Dedifferentiated amniotic fluid mesenchymal stem cell (primary cell): ENCODE measurements around the gene PARP9.

Experiments used
- DNase-seq: peaks from one replicate; pipeline ENCODE4 v3.0.0-alpha.2; 2016; ENCODE audit errors: extremely low spot score

The PARP9 gene

DNA sequence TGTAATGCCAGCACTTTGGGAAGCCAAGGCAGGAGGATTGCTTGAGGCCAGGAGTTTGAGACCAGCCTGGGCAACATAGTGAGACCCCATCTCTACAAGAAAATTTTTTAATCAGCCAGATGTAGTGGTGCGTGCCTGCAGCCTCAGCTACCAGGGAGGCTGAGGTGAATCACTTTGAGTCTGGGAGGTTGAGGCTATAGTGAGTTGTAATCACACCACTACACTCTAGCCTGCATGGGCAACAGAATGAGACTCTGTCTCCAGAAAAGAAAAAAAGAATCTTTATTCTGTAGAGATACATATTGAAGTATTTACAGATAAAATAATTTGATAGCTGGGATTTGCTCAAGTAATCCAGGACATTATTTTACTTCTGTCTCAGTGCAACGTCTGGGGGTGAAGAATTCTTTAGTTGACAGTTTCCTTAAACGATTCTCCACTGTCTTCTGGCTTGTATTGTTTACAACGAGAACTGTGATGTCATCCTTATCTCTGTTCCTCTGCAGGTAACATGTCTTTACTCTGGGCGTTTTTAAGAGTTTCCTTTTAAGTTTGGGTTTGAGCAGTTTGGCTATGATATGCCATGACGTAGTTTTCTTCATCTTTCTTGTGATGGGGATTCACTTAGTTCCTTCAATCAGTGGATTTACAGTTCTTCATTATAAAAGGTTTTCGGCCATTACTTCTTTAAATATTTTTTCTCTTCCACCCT is 75.7 kb downstream of the PARP9 start:
- DNase-seq: no peak

GRCh38 chr3:122484985-122485384 is 79.1 kb downstream of the PARP9 start:
- no peak for DNase-seq

DNA sequence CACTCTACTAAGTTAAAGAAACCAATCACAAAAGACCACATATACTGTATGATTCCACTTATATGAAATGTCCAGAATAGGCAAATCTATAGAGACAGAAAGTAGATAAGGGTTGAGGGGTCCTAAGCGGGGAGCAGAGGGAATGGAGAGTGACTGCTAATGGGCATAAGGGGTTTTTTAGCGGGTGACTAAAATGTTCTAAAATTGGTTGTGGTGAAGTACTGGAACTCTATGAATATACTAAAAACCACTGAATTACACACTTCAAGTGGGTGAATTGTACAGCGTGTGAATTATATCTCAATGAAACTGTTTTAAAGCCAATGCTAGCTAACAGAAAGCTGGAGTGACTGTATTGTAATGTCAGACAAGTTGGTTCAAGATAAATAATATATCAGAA is 82.7 kb downstream of the PARP9 start:
- DNase-seq: no peak
